ENCODE results near the gene NBPF14. TPM values are rescaled to one million over a fixed set of nuclear protein-coding genes. Genes with fewer than 3 reads are reported as not detected.

The NBPF14 gene
- 38.3 and 62.3 TPM in 2 replicates for total RNA-seq

GRCh38 chr1:148595911-148596310 is at the start of gene NBPF14:
NBPF14 (minus strand) TSS chr1:148596011; CDS start chr1:148595717, 294 bp downstream.

GRCh38 chr1:148483029-148483428 is 112.8 kb downstream of the NBPF14 start, which contains the start of gene PPIAL4G:
PPIAL4G (minus strand) TSS chr1:148483302; CDS start chr1:148483252, 50 bp downstream.

Other genes starting within 250 kb of the NBPF14 start
- gene PPIAL4G, start 112.7 kb downstream of the NBPF14 start, total RNA-seq = not detected in 2 replicates
- gene NUDT4B, start 152.8 kb upstream of the NBPF14 start, total RNA-seq = 13.5 and 17.8 TPM in 2 replicates
- 17.1 and 40.0 TPM in 2 replicates for gene PDE4DIP, start 248.4 kb upstream of the NBPF14 start, total RNA-seq